T1000 (cell line): ENCODE data around the gene GDI2.
"Not testable (repeated sequence)": the region's sequence is repeated elsewhere in the genome, so short reads cannot be mapped to it uniquely, and the experiment has no call there.

Experiments
- DNase-seq: peaks from one replicate; lab custom pipeline; 2025; ENCODE audit warnings: mixed read lengths; lab: John Stamatoyannopoulos, UW

The GDI2 gene

GRCh38 chr10:5782174-5782573 is 31.1 kb downstream of the GDI2 start:
- no peak for DNase-seq

GRCh38 chr10:5779730-5780129 is 33.5 kb downstream of the GDI2 start:
- DNase-seq: no peak

- DNase-seq: not testable (repeated sequence)
These were observed 35.5 kb downstream of the GDI2 start for GRCh38 chr10:5777758-5778157.

DNA sequence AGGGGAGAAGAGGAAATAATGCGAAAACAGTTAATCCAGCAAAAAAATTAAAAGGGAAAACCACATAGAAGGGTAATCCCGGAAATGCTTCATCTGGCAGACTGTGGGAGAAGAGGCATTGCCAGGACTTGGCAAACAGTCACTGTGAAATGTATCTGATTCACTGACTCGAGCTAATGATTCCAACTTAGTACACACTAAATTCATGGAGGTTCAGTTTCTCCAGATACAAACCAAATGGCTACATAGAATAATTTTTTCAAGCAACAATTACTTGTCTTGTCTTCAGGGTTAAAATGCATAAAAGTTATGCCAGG is 36.4 kb downstream of the GDI2 start:
- DNase-seq: no peak

DNA sequence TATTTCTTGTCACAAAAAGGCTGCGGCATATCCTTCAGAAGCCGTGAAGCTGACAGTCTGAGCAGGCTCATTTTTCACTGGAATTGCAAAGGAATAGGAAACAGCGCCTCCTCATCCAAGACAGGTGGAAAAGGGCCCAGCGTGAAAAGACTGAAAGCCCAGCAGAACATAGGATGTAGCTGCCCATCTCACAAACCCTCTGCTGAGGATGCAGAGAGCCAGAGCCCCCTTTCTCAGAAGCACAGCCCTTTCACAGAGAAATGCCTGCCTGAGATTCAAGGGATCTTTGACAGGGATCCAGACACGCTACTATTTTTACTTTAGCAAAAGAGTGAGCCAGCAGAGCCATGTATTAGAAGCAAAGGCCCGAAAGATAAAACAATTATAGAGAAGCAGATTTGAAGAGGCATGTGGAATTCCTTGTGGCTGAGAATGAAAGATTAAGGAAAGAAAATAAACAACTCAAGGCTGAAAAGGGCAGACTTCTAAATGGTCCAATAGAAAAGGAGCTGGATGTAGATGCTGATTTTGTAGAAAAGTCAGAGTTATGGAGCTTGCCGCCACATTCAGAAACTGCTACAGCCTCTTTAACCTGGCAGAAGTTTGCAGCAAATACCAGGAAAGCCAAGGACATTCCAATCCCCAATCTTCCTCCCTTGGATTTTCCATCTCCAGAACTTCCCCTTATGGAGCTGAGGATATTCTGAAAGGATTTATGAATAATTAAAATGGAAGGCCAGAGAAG is 36.9 kb downstream of the GDI2 start:
- DNase-seq: no peak

DNA sequence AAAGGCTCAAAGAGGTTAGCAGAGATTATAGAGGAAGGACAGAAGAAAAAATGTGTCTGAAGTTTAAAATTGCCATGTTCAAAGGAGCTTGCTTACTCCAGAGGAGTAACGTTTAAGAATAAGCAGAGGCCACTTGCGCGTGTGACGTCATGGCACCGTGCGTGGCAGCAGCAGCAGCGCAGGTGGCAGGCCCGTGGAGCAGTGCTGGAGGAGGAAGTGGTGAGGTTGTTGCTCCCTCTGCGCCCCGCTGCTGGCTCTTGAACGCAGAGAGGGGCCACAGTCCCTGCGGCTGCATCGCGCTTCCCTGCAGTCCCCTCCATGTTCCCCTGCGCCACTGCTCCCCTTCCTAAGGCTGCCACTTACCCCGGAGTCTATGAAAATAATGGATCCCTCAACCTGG is 37.5 kb downstream of the GDI2 start:
- DNase-seq: no peak

GRCh38 chr10:5774987-5775620 is 38.1 kb downstream of the GDI2 start:
- no peak for DNase-seq

- no peak for DNase-seq
These were observed 47.0 kb downstream of the GDI2 start for GRCh38 chr10:5766189-5766588.

GRCh38 chr10:5765617-5766016 is 47.6 kb downstream of the GDI2 start:
- DNase-seq: no peak

DNA sequence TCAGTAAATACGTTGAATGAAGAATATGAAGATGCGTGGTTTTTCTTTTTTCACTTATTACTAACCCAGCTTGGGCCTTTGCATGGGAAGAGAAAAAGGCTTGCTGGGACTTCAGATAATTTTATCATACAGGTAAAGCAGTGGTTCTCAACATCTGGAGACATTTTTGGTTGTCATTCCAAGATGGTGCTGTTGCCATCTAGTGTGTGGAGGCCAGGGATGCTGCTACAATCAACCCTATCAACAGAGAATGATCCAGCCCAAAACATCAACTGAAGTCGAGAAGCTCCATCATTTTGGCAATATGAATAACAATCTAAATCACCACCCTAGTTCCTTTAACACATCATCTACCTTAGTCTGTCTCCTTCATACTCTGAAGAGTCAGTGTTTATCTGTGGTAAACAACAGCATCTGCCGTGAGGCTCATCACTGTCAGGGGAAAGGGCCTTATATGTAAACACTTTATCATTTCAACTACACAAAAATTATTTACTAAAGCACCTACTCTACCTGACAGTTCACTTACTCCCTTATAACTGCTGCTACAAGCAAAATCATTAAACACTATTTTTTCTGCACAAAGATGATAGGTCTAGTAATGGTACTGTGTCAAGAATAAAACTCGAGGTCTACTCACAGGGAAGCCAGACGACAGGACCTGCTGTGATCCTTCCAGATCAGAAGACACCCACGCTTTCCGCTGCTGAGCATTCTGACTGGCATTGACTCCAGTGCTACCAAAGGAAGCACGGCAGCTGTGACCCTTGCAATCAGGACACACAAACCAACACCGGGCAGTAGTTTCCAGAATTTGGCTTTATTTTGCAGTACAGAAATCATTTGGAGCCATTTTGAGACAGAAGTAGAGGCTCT is 48.6 kb downstream of the GDI2 start:
- no peak for DNase-seq

DNA sequence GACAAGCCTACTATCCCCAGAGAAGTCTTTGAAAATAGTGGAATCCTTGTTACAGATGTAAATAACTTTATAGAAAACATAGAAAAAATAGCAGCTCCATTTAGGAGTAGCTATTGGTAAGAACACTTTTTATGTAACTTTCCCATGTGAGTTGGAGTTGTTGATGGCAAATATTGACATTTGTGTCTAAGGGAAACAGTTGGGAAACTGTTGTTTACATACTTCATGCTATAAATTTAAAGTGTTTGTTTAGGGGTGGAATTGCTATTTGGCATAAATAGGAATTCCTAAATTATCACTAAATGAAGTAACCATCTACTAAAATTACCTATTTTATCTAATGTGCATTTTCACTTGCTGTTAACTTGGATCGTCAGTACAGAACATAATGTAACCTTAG is 50.7 kb downstream of the GDI2 start:
- no peak for DNase-seq

DNA sequence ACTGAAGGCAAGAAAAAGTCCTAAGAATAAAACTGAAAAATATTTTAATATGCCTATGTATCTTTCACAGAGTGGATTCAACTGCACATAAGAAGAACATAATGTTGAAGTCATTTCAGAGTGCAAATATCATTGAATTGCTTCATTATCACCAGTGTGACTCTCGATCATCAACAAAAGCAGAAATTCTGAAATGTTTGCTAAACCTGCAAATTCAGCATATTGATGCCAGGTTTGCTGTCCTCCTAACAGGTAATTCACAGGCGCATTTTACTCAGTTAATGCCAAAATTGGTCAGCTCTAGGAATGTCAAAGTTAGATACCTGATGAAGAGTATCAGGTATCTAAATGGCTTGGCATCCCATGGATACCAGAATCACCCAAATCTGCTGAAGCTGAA is 52.0 kb downstream of the GDI2 start:
- no peak for DNase-seq

DNA sequence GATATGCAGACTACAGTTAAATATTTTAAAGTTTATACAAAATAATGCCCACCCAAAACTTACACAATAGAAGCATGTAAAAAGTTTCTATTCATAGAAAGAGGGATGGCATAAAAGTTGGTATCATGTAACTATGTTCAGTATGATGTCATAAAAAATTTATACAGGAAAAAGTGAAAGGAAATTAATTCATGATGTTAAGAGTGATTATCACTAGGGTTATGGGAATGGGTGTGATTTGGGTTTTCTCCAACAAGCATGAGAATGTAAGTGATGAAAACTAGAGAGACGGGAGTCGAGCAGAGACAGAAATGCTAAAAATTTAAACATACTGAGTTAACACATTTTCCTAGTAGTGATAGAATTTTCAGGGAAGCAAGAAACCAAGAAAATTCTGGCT is 52.7 kb downstream of the GDI2 start:
- DNase-seq: no peak

DNA sequence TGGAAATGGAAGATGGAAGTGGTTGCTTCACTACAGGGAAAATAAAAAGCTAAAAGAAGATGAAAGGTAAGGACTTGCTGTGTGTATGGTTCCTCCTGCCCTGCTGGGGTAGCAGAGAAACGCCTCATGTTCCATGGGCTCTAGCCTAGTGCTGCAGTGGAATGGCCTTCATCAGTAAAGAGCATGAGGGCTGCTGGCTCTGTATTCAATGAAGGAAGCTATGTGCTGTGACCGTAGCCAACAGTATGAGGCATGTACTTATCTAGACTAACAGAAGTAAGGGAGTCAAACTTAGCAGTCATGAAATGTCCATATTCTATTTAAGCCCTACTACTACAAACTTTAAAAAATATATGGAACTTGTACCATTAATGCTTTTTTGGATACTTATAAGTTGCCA is 54.3 kb downstream of the GDI2 start:
- DNase-seq: no peak

DNA sequence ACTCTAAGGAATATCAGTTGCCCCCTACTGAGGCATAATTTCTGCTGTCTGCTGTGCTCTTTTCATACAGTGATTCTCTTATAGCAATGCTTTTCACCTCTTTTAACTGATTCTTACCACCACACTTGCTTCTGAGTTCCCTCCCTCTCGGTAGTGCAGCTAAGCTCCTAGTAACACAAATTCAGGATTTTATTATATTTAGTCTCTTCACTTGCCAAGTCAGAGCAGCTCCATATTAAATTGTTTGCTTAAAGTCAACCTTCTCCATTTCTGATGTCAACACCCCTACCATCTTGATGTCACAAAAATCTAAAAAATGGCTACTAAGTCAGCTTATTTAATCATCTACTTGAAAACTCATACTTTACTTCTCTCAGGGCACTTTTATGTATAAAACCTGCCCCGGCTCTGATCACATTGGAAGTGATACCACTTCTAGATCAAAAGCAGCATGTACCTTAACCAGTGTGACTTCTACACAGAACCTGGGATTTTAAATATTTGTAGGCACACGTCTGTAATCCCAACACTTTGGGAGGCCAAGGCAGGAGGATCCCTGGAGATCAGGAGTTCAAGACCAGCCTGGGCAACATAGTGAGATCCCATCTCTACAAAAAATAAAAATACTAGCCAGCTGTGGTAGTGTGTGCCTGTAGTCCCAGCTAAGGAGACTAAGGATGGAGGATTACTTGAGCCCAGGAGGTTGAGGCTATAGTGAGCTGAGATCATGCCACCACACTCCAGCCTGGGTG is 55.3 kb downstream of the GDI2 start:
- no peak for DNase-seq

DNA sequence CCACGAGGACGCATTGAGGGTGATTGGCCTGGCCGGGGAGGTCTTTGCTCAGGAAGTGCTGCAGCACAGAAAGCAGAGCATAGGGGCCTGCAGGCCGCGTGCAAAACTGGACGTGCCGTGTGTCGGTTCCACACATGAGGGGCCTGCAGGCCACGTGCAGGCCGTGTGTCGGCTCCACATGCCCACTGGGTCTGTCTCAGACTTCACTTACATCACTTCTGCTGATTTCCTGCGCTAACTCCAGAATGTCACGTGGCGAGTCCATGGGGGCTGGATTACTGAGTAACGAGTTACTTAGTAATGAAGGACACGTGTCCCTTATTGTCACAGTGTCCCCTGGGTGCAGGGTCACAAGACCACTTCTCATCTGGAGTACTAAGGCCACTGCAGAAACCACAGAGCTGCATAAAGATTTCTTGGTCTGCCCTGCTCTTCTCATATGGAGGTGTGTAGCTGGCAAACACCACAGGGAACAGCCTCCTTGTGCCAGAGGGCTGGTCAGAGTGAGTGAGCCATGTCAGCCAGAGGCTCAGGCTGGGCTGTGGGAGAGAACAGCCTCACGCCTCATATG is 60.8 kb downstream of the GDI2 start:
- no peak for DNase-seq

DNA sequence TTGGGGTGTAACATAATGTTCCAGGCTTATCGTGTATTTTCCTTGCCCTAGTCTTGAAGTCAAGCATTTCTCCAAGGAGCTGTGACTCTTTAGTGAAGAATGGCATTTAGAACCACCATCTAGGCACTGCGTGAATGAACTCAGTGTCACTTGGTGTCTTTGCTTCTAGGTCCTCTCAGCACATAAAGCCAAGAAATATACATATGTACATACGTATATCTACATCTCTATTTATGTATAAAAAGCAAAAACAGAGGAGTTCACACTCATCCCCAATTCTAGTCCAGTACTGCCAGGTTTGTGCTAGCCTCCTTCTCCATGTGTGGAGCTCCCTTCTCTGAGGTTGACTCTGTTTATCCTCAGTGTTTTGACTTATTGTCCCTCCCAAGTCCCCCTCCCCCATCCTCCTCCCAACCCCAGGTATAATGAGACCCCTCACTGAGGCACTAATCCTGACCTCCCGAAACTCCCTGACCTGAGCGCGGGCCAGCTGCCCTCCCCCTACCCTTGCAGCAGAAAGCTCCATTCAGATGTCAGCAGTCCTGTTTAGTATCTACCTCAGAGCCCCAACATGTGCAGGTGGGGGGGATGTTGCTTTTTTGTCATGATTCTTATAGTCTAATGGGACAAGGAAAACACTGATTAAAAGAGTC is 61.5 kb downstream of the GDI2 start:
- DNase-seq: no peak

DNA sequence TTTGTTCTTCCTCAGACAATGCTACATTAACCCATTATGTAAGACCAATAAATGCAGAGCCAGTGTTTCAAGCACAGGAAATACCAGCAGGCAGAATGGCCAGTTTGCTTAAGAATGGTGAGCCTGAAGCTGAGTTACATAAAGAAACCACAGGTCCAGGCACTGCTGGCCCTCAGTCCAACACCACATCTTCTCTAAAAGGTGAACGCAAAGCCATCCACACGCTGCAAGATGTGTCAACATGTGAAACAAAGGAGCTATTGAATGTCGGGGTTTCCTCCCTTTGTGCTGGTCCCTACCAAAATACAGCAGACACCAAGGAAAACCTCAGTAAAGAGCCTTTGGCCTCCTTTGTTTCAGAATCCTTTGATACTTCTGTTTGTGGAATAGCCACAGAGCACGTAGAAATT is 64.8 kb downstream of the GDI2 start:
- DNase-seq: no peak

- DNase-seq: no peak
These were observed 67.0 kb downstream of the GDI2 start for GRCh38 chr10:5746197-5746596.

DNA sequence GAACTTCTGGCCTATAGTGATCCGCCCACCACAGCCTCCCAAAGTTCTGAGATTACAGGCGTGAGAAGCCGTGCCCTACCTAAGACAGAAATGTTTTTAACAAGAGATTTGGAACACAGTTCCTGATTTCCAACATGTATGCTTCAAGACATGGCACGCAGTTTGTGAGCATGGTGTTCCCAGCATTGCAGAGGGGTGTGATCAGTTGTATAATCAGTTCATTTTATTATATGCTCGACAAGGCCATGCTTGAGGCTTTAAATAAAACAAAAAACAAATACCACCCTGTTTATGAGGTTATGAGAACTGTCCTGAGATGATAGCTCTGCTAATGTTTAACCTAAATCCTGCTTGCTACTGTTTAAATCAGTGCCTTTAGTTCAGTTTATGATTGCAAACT is 68.4 kb downstream of the GDI2 start:
- no peak for DNase-seq

DNA sequence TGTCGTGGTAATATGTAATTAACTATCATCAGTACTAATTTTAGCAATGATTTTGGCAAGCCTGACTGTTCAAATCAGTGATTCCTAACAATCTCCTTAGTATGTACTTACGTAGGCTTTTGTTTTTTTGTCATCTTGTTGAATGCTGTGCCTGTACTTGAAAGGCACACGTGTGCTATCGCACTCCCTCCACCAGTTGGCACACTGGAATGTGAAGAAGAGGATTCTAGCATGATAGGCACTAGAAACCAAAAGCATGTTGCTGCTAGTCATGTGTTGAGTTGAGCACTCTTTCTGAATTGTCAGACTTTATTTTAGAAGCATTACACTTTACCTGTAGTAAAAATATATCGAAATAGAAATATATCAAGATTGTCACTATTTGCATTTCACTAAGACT is 69.5 kb downstream of the GDI2 start:
- DNase-seq: no peak

- no peak for DNase-seq
These were observed 71.1 kb downstream of the GDI2 start for GRCh38 chr10:5742116-5742515.
